ENCODE results near the gene NPPA. TPM values are rescaled to one million over a fixed set of nuclear protein-coding genes. Genes with fewer than 3 reads are reported as not detected.

NPPA gene
- total RNA-seq, 3 donors from 2014 or later (not counting 1 experiment from before 2014, with no cell fraction given), result not detected

GRCh38 chr1:11885916-11886315 lies 38.3 kb upstream of the NPPA start:
- Histone ChIP-seq H3K4me3 (ENCODE audit: low read length) (no peak overlapping the region), H3K4me1 (ENCODE audit: control insufficient read depth, insufficient read depth, low read length) (no peaks in the 10 kb centered on the region), H3K27me3 (ENCODE audit: control insufficient read depth, insufficient read depth, low read length) (no peaks in the 10 kb centered on the region), H3K27ac (ENCODE audit: low read length) (no peak overlapping the region), H3K36me3 (ENCODE audit: control insufficient read depth, insufficient read depth, low read length) (no peaks in the 10 kb centered on the region), H3K9me3 (ENCODE audit: control insufficient read depth, insufficient read depth, low read length) (no peaks in the 10 kb centered on the region)
- intact Hi-C loops (cut with micrococcal nuclease), result no loop called here
- H3K4me3 Mint-ChIP-seq, result no peak overlapping the region
- WGBS (ENCODE audit: insufficient coverage), result 82% methylated on average over 6 of the region's 6 CpGs
- peaks cover 0 to 5% of the 10 kb centered on the region in 2 donors for H3K4me1 Mint-ChIP-seq
- ATAC-seq, result no peak
- no peak for DNase-seq
- H3K9me3 Mint-ChIP-seq, result no peaks in the 10 kb centered on the region
- H3K27me3 Mint-ChIP-seq (ENCODE audit: low read depth in 2 of 2), result no peaks in the 10 kb centered on the region
- TF ChIP-seq CTCF (IDR thresholded peaks at IDR 0.05), result no peak
- H3K27ac Mint-ChIP-seq, result no peak overlapping the region
- H3K36me3 Mint-ChIP-seq, result no peaks in the 10 kb centered on the region

- Mint-ChIP-seq H3K4me3 (no peak overlapping the region), H3K36me3 (no peaks in the 10 kb centered on the region), H3K27ac (no peak overlapping the region), H3K9me3 (no peaks in the 10 kb centered on the region), H3K27me3 (ENCODE audit: low read depth in 2 of 2) (no peaks in the 10 kb centered on the region), H3K4me1 (peaks cover 0 to 5% of the 10 kb centered on the region in 2 donors)
- 55% methylated on average over 13 of the region's 13 CpGs for WGBS (ENCODE audit: insufficient coverage)
- Histone ChIP-seq H3K27me3 (ENCODE audit: control insufficient read depth, insufficient read depth, low read length) (no peaks in the 10 kb centered on the region), H3K9me3 (ENCODE audit: control insufficient read depth, insufficient read depth, low read length) (no peaks in the 10 kb centered on the region), H3K4me1 (ENCODE audit: control insufficient read depth, insufficient read depth, low read length) (no peaks in the 10 kb centered on the region), H3K27ac (ENCODE audit: low read length) (no peak overlapping the region), H3K4me3 (ENCODE audit: low read length) (no peak overlapping the region), H3K36me3 (ENCODE audit: control insufficient read depth, insufficient read depth, low read length) (no peaks in the 10 kb centered on the region)
- TF ChIP-seq CTCF (IDR thresholded peaks at IDR 0.05), result no peak
- intact Hi-C loops (cut with micrococcal nuclease), result no loop called here
- ATAC-seq, result peak in 1 of 3 donors; percentile 33
- no peak for DNase-seq
Observed at GRCh38 chr1:11882814-11883538, 35.4 kb upstream of the NPPA start.

- Mint-ChIP-seq H3K4me3 (no peak overlapping the region), H3K9me3 (no peaks in the 10 kb centered on the region), H3K36me3 (no peaks in the 10 kb centered on the region), H3K27me3 (ENCODE audit: low read depth in 2 of 2) (no peaks in the 10 kb centered on the region), H3K27ac (no peak overlapping the region), H3K4me1 (peaks cover 0 to 5% of the 10 kb centered on the region in 2 donors)
- no peak for ATAC-seq
- no peak overlapping the region for H3K4me3 ChIP-seq (ENCODE audit: low read length)
- no peak for DNase-seq
- WGBS (ENCODE audit: insufficient coverage), result 87% methylated on average over 17 of the region's 18 CpGs
- H3K36me3 ChIP-seq (ENCODE audit: control insufficient read depth, insufficient read depth, low read length), result no peaks in the 10 kb centered on the region
- H3K27me3 ChIP-seq (ENCODE audit: control insufficient read depth, insufficient read depth, low read length), result no peaks in the 10 kb centered on the region
- intact Hi-C loops (cut with micrococcal nuclease), result no loop called here
- H3K9me3 ChIP-seq (ENCODE audit: control insufficient read depth, insufficient read depth, low read length), result no peaks in the 10 kb centered on the region
- H3K4me1 ChIP-seq (ENCODE audit: control insufficient read depth, insufficient read depth, low read length), result no peaks in the 10 kb centered on the region
- no peak for TF ChIP-seq CTCF (IDR thresholded peaks at IDR 0.05)
- H3K27ac ChIP-seq (ENCODE audit: low read length), result no peak overlapping the region
Observed at GRCh38 chr1:11881749-11882441, 34.3 kb upstream of the NPPA start.

Data from natural killer cell (primary cell).